Ramos (cell line): Measurements from ENCODE around the gene SLC5A10.
"Not testable (repeated sequence)": the region's sequence is repeated elsewhere in the genome, so short reads cannot be mapped to it uniquely, and the experiment has no call there.

Experiments
- in situ Hi-C: fragments of 300-500 bp; cut with MboI; formaldehyde crosslinking; loops from one replicate; pipeline ENCODE4 v1.14.3; 2022; ENCODE audit warnings: low sequenced_read_pairs; ENCODE audit not compliant: unreplicated experiment

Gene SLC5A10

DNA sequence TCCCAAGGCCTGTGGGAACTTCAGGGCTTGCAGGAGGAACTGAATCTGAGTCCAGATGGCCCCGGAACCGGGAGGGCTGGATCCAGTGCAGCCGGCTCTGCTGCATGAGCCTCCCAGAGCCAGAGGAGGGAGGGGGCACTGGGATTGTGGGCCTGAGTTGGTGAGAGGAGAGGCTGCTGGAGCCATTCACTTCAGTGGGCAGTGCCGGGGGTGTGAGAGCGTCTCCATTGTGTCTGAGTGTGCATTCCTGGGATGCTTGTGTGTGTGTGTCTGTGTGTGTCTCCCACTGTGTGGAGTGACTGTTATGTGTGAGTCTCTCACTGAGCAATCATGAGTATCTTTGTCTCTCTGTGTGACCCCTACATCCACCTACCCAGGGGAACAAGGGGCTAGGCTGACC, 77.8 kb downstream of the SLC5A10 start:
- in situ Hi-C loops: not testable (repeated sequence)

DNA sequence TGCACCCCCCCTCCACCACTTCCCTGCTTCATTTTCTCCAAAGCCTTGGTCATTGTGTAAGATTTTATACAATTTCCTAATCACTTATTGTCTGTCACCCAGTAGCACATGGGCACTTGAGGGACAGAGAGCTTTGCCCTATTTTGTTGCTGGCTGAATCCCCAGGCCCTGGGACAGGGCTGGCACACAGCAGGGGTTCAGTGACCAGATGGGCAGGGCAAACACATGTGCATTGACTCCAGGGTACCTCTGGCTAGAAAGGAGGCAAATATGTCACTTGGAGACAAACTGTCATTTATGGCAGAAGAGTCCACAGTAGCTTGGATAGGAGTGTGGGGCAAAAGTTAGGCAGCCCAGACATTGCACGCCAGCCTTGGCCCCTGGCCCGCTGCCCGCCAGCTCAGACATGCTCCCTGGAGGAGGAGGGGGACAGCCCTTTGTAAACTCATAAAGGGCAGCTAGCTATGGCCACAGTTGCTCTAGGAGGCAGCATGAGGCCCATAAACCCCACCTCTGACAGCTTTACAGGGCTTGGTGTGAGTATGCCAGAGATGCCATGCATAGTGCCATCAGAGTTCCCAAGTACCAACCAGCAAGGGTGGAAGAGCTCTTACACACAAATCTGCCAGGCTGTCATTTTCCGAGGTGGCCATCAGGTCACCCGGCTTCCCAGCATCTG, 78.9 kb downstream of the SLC5A10 start:
- in situ Hi-C loops: not testable (repeated sequence)

DNA sequence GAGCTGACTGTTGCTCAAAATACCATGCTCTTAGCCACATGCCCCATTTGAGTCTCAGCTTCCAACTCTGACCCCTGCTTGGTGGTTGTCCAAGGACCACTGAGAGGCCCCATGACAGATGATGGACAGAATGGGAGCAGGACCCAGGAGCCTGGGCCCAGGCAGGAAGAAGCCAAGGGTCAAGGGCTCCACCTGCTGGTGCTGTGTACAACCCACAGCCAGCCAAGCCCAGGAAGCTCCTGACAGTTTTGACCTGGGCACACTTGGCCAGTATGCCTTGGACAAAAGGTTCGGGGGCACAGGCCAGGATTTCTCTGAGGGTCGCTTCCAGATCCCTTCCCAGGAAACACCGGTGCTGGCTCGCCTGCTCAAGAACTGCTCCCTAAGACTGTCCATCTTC, 79.8 kb downstream of the SLC5A10 start:
- in situ Hi-C loops: not testable (repeated sequence)

DNA sequence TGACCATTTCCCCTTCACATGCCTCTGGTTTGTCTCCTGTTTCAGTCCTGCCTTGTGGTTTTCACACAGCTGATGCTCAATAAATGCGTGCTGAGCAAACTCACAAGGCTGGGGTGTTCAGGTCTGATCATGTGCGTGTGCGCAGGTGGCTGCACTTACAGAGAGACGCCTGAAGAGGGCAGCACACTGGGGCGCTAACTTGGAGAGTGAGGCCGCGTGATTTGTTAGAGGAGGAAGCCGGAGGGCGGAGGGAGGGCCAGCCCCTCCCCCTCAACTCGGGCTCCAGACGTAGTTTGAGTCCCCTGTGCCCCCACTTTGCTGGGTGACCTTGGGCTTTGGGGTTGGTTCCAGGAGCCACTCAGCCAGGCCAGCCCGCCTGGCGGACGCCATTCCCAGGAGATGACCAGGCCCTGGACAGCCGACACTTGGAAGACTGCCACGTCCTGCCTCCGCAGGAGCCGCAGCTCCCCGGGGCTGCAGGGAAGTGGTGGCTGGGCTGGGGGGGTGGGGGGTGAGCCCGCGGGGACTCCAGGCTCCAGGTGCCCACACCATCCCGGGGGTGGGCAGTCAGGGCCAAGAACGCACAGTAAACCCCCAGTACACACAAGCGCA, 80.5 kb downstream of the SLC5A10 start:
- in situ Hi-C loops: not testable (repeated sequence)

DNA sequence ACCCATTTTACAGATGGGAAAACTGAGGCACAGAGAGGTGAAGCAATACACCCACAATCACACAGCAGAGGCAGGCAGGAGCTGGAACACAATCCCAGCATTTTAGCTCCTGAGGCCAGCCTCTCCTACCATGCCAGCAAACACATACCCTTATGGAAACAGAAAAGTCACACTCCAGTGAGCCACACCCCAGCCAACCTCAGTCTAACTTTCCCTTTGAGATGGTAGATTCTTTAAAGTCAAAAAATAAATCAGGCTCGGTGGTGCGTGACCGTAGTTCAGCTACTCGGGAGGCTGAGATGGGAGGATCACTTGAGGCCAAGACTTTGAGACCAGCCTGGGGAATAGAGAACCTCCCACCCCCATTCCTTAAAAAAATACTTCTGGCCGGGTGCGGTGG, 84.2 kb downstream of the SLC5A10 start:
- in situ Hi-C loops: not testable (repeated sequence)

DNA sequence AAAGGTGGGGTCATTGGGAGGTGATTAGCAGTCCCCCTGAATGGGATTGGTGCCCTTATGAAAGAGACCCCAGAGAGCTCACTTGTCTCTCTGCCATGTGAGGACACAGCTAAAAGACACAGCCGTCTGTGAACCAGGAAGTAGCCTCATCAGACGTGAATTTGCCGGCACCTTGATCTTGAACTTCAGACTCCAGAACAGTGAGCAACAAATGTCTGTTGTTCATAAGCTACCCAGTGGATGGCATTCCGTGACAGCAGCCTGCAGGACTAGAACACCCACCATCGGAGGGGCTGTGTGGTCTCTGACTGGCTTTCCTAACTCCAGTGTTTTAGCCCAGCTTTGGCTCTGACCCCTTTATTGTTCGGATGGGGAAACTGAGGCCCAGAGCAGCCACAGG, 85.6 kb downstream of the SLC5A10 start:
- in situ Hi-C loops: not testable (repeated sequence)

DNA sequence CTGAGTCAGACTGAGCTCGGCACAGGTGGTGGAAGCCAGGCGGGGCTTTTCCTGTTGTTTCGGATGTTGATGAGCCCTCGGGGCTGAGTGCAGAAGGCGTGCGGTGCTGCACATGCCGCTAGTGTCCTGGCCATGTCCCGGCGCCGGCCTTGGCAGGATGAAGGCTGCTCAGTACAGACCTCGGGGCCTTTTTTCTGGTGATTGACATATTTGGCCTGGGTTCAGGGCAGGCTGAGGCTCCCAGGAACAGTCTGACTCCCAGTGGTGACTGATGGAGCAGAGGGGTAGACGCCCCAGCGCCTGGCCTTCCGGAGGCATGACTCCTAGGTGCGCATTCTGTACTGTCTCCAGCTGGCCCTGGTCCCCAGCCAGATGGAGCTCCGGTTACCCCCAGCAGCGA, 86.0 kb downstream of the SLC5A10 start:
- in situ Hi-C loops: not testable (repeated sequence)

DNA sequence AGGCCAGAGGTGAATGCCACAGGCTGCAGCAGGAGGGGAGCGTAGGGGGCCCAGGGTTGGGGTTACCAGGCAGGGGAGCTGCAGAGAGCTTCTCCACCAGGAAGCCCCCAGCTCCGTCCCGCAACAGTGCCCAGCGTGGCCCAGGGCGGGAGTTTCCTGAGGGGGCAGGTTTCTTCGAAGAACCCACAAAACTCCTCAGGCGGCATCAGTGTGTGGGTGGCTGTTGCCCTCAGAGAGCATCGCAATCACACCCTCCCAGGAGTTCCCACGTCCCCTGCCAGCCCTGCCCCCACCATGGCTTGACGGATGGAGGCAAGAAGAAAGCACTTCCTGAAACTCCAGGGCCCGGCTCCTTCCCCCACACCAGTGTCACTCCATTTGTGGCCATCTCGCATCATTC, 86.8 kb downstream of the SLC5A10 start:
- in situ Hi-C loops: not testable (repeated sequence)

DNA sequence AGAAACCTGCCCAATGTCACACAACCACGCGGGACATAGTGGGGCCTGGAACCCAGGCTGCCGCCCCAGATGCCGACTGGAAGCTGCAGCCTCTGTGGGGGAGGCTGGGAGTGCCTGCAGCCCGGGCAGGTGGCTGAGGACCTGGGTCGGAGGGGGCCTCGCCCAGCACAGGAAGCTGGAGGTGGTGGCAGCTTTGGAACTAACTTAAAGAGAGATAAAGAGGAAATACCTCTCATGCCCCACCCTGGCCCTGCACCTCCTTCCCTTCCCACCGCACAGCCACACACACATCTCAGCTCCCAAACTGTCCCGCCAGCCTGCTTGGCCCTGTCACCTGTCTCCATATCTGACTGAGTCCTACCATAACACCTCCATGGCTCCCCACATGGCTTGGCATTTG, 88.4 kb downstream of the SLC5A10 start:
- in situ Hi-C loops: not testable (repeated sequence)

DNA sequence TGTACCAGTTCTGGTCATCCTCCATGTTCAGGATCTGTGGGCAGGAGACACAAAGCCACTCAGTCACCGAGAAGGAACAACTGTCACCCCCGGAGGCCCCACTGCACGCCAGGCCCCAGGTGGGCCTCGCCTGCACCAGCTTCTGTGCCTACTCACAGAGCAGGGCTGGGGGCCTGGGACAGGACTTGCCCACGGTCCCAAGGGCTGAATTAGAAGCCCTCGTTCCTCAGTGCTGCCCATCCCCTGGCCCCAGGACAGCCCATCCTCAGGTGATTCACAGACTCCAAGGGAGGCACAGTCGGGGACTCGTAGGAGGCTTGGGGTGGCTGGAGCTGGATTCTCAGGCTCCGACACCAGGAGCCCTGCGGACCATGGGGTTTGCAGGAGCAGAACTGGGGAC, 89.9 kb downstream of the SLC5A10 start:
- in situ Hi-C loops: not testable (repeated sequence)

DNA sequence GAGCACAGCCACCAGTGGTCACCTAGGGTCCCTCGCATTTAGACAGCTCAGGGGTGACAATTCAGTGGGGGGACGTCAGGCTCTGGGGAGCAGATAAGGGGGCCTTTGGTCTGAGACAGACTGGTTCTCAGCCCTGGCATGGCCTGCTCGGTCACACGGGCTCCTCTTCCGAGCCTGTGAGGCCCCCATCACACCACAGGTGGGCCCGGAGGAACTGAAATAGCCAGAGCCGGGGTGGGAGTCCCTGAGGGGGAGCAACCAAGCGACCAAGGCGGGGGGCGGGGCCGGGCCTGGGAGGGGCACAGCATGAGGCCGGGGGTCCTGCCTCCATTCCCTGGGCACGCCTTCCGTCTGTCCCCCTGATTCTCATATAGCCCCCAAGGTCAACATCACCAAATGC, 90.4 kb downstream of the SLC5A10 start:
- in situ Hi-C loops: not testable (repeated sequence)

DNA sequence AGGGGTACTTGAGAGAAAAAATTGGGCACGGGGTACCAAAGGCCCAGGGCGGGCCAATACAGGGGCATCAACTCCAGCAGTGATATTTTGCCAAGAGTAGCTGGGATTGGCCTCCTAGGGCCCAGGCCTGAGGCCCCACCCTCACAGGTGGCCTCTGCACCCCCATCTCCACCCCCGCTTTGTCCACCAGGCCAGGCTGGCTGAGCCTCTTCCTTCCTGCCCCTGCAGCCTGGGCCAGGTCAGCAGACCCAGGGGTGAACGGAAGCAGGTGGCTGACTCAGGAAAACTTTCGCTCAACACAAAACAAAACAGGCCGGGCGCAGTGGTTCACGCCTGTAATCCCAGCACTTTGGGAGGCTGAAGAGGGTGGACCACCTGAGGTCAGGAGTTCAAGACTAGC, 91.1 kb downstream of the SLC5A10 start:
- in situ Hi-C loops: not testable (repeated sequence)

DNA sequence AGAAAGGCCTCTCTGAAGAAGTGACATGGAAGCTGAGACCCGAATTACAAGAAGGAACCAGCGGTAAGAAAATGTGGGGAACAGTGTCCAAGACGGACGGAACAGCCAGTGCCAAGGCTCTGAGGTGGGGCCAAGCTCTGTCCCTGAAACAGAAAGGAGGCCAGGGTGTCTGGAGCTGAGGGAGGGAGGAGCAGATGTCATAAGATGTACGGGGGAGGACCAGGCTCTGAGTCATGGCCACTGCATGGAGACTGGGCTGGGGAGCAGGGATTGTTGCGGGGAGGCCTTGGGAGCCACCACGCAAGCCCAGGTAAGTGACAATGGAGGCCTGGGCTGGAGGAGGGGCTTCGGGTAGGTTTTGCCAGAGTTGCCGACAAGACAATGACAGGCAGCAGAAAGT, 92.7 kb downstream of the SLC5A10 start:
- in situ Hi-C loops: not testable (repeated sequence)

DNA sequence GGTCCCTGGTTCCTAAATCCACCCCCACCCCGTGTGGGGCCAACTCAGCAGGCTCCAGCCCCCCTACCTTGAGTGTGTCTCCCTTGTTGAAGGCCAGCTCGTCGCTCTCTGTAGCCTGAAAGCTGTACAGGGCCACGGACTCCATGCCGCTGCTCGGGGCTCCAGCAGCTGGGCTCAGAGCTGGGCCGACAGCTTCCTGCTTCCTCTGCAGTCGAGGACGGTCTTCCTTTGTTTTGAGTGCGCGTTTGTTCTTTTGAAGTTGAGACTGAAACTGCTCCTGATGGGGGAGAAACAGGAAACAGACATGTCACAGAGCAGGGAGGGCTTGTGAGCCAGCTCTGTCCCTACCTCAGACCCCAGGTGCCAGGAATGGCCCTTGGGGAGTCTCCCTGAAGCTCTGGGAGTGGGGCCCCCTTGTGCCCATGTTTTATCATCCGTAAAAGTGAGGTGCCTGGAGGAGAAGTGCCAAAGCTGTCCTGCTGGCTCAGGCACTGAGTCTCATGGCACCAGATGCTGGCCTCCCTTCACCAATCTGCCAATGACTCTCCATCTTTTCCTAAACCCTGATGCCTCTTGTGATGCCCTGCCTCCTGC, 94.9 kb downstream of the SLC5A10 start, which contains the start of gene GRAP:
Gene GRAP, minus strand, starts transcription at position 176 of the 594 bp plus-strand sequence. Its CDS starts 31 bp downstream, at position 145.
- in situ Hi-C loops: not testable (repeated sequence)

DNA sequence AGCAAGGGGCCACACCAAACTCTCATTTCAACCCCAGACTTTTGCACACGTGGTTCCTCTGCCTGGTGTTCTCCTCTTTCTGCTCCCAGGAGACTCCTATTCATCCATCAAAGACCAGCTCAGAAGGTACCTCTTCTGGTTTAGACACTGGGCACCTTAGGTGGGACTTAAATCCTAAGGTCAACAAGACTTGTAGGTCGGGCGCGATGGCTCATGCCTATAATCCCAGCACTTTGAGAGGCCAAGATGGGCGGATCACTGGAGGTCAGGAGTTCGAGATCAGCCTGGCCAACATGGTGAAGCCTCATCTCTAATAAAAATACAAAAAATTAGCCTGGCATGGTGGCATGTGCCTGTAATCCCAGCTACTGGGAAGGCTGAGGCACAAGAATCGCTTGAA, 95.5 kb downstream of the SLC5A10 start:
- in situ Hi-C loops: not testable (repeated sequence)

DNA sequence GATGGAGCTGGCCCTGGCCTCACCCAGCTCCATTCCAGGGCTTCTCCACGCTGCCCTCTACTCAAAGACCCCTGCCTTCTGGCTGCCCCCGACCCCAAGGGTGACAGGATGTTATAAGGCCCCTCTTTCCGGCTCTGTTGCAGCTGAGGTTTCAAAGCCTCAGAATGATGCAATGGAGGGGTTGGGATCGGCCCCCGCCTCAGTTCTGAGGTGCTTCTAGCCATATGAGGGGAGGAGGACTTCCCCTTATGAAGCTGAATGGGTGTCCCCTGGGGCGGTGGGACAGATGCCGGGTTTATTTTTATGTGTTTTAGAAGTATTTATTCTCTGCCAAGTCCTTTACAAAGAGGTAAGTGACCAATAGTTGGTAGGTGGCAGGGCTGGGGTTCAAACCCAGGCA, 96.9 kb downstream of the SLC5A10 start:
- in situ Hi-C loops: not testable (repeated sequence)

DNA sequence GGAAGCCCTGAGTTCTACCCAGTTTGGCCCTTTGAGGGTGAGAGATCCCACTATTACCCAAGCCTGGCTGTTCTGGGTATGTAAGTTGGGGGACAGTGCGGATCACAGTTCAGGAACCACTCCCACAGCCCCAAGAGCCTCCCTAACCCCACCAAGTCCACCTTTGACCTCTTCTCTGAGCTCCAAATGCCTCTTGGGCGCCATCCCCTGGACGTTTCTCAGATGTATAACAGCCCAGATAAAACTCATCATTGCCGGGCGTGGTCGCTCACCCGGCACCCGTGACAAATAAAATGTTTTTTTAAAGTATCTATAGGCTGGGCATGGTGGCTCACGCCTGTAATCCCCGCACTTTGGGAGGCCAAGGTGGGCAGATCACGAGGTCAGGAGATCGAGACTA, 103.5 kb downstream of the SLC5A10 start:
- in situ Hi-C loops: not testable (repeated sequence)

DNA sequence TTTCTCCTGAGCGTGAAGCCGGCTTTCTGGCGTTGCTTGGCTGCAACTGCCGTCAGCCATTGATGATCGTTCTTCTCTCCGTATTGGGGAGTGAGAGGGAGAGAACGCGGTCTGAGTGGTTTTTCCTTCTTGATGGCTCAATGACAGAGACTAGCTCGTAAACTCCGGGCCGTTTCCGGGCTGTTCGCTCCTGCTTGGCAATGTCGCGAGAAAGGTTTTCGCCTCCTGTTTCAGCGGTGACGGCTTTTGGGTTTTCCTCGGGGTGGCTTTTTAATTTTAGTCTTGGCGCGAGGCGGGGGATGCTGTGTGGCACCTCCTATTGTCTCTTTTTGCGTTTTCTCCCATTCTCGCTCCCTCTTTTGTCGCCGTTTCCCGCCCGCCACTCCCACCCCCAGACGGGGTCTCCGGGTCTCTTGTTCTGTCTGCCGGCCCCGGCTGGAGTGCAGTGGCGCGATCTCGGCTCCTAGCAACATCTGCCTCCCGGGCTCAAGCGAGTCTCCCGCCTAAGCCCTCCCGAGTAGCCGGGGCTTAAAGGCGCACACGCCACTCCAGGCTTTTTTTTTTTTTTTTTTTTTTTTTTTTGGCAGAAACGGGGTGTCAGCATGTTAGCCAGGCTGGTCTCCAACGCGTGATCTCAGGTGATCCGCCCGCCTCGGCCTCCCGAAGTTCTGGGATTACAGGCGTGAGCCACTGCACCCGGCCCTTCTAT, 110.2 kb downstream of the SLC5A10 start:
- in situ Hi-C loops: not testable (repeated sequence)

DNA sequence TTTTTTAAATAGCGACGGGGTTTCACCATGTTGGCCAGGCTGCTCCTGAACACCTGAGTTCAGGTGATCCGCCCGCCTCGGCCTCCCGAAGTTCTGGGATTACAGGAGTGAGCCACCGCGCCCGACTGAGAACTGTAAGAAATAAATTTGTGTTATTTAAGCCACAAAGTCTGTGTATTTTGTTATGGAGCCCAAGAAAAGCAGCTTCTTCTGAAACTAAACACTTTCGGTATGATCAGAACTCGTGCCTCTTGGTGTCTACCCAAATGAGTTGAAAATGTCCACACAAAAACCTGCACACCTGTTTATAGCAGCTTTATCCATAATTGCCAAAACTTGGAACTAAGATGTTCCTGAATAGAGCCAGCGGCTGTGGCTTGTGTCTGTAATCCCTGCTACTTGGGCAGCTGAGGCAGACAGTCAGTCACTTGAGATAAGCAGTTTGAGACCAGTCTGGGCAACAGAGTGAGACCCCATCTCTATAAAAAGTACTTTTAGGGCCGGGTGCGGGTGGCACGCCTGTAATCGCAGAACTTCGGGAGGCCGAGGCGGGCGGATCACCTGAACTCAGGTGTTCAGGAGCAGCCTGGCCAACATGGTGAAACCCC, 110.9 kb downstream of the SLC5A10 start:
- in situ Hi-C loops: not testable (repeated sequence)

DNA sequence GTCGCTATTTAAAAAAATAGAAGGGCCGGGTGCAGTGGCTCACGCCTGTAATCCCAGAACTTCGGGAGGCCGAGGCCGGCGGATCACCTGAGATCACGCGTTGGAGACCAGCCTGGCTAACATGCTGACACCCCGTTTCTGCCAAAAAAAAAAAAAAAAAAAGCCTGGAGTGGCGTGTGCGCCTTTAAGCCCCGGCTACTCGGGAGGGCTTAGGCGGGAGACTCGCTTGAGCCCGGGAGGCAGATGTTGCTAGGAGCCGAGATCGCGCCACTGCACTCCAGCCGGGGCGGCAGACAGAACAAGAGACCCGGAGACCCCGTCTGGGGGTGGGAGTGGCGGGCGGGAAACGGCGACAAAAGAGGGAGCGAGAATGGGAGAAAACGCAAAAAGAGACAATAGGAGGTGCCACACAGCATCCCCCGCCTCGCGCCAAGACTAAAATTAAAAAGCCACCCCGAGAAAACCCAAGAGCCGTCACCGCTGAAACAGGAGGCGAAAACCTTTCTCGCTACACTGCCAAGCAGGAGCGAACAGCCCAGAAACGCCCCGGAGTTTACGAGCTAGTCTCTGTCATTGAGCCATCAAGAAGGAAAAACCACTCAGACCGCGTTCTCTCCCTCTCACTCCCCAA, 111.5 kb downstream of the SLC5A10 start:
- in situ Hi-C loops: not testable (repeated sequence)
